Measurements from ENCODE around the gene DCDC2C.

DNA sequence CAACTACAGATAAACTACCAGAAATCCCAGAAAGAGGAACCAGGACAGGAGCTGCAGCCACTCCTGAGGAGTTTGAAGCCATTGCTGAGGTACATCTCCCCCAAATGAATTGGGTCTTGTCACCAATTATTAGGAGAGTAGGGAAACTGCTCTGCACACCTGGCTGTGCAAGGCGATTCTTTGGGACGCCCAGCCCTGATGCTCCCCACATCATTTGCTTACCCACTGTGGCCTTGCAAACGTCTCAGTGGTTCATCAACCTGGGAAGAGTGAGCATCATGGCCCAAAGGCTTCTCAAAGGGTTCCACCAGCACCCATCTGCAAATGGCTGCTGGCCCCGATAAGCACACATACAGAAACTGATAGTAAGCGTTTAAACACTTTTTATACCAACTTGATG, 21.8 kb upstream of the DCDC2C start:
- TF ChIP-seq, protein P1, sequence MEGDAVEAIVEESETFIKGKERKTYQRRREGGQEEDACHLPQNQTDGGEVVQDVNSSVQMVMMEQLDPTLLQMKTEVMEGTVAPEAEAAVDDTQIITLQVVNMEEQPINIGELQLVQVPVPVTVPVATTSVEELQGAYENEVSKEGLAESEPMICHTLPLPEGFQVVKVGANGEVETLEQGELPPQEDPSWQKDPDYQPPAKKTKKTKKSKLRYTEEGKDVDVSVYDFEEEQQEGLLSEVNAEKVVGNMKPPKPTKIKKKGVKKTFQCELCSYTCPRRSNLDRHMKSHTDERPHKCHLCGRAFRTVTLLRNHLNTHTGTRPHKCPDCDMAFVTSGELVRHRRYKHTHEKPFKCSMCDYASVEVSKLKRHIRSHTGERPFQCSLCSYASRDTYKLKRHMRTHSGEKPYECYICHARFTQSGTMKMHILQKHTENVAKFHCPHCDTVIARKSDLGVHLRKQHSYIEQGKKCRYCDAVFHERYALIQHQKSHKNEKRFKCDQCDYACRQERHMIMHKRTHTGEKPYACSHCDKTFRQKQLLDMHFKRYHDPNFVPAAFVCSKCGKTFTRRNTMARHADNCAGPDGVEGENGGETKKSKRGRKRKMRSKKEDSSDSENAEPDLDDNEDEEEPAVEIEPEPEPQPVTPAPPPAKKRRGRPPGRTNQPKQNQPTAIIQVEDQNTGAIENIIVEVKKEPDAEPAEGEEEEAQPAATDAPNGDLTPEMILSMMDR (IDR thresholded peaks at IDR 0.05; ENCODE audit: low read depth, low read length), result no peak
- no peak for TF ChIP-seq EZH2phosphoT487 (IDR thresholded peaks at IDR 0.05; ENCODE audit: low read depth)
